GM18951 (cell line): ENCODE results near the gene GPR89A.

ENCODE experiments used
- POLR2A ChIP-seq: IDR thresholded peaks from 4 replicates; pipeline ENCODE4 v1.6.1; 2011; ENCODE audit warnings: mild to moderate bottlenecking; ENCODE audit not compliant: insufficient read length, insufficient read depth; ENCODE audit errors: extremely low read depth
- in situ Hi-C: fragments of 300-500 bp; cut with MboI; formaldehyde crosslinking; loops from one replicate; pipeline ENCODE4 v1.12.0; 2022; ENCODE audit warnings: low sequenced_read_pairs, mixed read lengths, inconsistent platforms; ENCODE audit not compliant: unreplicated experiment

The GPR89A gene

GRCh38 chr1:145719230-145720079 is 111.7 kb downstream of the GPR89A start, which contains the start of gene CD160:
CD160 (plus strand) TSS chr1:145719499; CDS start chr1:145728328, 8,829 bp downstream.
- in situ Hi-C loops, result loop anchor here (25.0 kb wide), 1 partner anchor 132 kb away; no protein-coding TSS in a partner anchor
- no peak for TF ChIP-seq POLR2A
